CD4-positive, alpha-beta T cell treated with Interferon alpha-2 for 1 hour (primary cell): ENCODE results near the gene TAF5L.
A peak's percentile ranks its signal among the peaks of the same experiment; 100 is the strongest.
"Not testable (repeated sequence)": the region's sequence is repeated elsewhere in the genome, so short reads cannot be mapped to it uniquely, and the experiment has no call there.

Experiments
- DNase-seq, 2 donors: peaks; one replicate each; pipeline ENCODE4 v3.0.0-alpha.2; 2020 to 2022

The TAF5L gene

DNA sequence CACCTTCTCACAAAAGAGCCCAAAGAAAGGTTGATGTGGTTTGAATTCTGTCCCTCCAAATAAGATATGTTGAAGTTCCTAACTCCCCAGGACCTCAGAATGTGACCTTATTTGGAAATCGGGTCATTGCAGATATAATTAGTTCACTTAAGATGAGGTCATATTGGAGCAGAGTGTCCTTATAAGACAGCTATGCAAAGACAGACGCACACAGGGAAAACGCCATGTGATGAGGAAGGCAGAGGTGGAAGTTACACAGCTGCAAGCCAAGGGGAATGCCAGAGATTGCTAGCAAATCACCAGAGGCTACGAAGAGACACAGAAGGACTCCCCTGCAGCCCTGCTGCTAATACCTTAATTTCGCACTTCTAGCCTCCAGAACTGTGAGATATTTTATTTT is 62.2 kb downstream of the TAF5L start:
- DNase-seq: no peak

DNA sequence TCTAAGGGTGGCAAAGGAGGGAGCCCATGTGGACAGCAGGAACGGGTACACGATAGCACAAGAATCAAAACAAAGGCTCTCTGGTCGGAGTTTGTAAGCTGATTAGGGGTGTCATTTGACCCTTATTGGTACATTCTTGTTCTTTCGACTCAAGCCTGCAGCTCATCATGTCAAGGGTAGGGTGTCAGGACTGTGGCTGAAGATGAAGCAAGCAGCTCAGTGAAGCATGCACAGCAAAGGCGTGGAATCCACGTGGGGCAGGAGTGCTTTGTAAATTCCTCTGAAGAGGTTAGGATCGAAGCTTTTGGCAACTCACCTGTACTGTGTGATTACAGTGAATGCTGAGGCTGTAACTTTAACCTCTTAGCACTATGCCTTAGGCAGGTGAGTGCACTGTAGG is 62.7 kb downstream of the TAF5L start:
- no peak for DNase-seq

DNA sequence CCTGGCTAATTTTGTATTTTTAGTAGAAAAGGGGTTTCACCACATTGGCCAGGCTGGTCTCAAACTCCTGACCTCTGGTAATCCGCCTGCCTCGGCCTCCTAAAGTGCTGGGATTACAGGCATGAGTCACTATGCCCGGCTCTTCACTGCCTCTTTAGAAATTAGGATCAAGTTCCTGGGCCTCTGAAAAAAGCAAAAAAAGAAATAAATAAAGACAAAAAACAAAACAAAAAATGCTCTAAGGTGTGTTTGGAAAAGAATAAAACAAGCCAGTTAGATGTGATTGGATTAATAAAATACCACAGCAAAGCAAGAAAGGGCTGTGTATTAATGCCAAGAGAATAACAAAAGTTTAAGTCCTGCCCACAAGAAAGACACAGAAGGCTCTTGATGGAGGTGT is 63.2 kb downstream of the TAF5L start:
- no peak for DNase-seq

DNA sequence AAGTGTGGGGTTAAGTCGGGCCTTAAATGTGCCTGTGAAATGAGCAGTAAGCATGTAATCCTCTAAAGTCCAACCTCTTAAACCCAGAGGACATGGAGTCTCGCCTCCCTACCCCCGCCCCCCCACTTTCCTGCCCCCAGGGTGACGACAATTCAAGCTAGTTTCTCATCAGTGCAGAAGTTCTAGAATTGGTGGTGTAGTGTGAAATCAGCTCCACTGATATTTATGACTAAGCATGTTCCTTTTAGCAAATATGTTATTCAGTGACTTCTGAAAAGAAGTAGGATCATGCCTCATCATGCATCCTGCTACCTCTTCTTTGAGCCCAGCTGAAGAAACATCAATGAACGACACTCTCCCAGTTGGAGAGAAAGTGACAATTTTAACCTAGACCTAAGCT is 64.8 kb downstream of the TAF5L start:
- DNase-seq: no peak

DNA sequence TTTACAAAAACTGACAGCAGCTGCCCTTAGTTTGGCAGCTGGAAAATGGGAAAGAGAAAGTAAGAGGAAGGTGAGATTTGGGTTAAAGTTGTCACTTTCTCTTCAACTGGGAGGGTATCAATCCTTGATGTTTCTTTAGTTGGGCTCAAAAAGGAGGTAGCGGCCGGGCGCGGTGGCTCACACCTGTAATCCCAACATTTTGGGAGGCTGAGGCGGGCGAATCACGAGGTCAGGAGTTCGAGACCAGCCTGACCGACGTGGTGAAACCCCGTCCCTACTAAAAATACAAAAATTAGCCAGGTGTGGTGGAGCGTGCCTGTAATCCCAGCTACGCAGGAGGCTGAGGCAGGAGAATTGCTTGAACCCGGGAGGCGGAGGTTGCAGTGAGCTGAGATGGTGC is 65.8 kb downstream of the TAF5L start:
- DNase-seq: not testable (repeated sequence)

DNA sequence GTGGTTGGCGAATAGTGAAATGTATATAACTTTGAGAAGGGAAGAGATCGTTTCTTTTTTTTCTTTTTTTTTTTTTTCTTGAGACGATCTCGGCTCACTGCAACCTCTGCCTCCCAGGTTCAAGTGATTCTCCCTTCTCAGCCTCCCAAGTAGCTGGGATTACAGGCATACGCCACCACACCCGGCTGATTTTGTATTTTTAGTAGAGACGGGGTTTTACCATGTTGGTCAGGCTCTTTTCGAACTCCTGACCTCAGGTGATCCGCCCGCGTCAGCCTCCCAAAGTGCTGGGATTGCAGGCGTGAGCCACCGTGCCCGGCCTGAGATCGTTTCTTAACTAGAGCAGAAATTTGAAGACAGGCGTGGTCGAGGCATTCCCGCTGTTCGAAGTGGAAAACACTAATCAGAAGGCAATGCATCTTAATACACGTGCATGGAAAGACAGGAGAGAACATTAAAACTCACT is 66.6 kb downstream of the TAF5L start:
- not testable (repeated sequence) for DNase-seq

DNA sequence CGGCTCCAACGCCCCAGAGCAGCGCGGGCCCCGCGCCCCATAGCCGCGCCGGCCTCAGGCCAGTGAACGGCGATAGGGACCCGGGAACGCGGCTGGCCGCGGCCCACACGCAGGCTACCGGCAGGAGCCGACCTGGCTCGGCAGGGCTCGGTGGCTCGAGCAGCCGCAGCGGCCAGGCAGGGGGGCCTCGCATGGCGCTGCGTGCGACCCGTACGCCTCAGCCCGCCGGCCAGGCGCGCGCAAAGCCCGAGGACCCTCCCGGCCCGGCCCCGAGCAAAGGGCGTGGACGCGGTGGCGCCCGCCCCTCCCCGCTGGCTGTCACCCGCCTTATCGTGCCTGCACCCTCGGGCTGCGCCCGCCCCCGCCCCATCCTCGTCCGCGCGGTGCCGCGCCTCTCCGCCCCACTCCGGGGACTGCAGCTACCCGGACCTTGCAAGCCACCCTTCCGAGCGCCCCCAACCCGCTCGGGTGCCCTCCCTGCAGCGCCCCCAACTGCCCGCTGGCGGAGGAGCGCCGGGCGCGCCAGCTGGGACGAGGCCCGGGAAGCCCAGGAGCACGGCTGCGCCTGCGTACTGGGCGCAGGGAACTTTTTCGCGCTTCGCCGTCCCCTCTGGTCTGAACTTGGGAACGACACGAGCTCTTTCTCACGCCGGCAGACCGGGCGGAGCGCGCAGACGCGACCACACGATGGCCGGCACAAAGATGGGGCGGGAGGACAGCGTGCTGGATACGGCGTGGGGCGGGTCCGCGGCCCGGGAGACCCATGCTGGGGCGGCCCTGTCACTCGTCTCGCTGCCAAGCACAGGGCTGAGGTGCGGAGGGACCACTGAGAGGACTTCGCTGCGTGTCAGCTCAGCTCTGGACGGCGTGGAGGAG is 67.2 kb downstream of the TAF5L start, which contains the start of gene ABCB10:
Gene ABCB10, minus strand, starts transcription at position 248 of the 876 bp plus-strand sequence. Its CDS starts 55 bp downstream, at position 193.
- DNase-seq: peak; percentile 91 to 92

DNA sequence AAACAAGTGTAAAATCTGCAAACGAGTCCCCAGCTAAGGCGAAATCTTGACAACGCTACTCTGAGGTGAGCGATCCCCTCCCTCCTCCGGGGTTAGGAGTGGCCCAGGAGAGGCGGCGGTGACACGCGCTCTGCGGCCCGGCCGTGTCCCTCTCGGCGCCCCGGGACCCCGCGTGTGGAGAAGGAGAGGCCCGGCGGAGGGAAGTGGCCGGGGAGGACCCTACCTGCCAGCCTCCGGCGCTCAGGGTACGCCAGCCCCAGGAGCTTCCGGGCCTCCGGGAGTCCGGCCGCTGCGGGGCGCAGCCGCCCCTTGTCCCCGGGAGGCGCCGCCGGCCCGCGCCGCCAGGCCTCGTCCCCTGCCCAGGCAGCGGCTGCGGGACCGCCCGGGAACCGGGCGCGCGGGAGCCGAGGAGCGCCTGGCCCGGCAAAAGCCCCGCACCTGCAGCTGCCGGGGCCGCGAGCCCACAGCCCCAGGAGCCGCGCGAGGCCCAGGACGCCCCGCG is 68.0 kb downstream of the TAF5L start:
- peak; percentile 16 to 36 for DNase-seq

DNA sequence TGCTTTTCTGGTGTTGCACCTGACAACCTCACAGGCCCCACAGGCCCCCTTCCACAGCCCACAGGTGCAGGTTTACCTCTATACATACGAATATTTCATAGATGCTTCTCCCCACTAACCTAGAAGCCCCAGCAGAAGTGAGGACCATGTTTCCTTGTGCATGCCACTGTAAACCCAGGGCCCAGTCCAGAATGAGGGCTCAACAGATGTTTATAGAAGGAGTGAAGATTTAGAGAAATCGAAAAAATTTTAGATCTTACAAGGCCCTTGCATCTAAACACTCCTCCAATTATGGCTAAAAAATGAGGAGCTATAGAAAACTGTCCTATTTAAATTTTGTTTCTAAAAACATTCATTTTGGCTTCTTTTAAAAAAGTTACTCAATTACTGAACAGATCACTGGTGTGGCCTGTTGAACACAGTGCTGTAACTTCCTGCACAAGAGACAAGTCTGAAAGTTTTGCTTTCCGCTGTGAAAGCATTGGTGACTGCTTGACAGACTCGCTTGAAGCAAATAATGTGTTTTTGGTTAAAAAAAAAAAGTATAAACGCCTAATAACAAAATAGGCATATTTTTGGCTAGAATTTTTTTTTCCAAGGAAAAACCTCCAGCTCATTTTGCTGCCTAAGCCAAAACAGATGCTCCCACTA is 68.6 kb downstream of the TAF5L start:
- DNase-seq: peak in 1 of 2 donors; percentile 33

DNA sequence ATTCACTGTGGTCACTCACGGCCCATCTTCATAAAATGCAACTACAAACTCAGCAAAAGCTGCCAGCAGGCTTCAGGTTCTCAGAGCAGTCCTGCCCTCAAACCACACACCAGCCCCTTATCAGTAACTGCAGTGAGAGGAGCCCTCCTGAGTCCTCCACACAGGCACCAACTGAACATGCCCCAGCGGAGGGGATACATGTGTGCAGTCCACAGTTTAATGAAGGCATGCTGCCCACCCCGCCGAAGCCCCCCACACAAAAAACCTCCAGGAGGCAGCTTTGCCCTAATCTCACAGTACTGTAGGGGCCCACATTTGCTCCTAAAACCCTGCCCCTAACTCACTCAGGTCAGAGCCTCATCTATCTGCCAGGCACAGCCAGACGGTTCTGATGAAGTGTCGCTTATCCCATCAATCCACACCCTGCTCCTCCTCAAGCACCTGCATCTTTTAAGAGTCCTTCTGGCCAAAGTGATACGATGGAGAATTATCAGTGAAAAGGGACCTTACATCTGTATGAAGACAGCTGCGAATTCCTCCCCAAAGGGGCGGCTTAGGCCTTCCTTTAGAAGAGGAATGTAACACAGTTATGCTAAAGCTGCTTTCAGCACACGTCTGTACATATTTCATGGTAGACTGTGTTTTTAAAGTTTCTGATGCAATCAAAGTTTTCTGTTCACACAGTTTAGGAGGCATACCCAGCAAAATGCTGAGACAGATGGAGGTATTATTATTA is 70.9 kb downstream of the TAF5L start:
- DNase-seq: no peak

DNA sequence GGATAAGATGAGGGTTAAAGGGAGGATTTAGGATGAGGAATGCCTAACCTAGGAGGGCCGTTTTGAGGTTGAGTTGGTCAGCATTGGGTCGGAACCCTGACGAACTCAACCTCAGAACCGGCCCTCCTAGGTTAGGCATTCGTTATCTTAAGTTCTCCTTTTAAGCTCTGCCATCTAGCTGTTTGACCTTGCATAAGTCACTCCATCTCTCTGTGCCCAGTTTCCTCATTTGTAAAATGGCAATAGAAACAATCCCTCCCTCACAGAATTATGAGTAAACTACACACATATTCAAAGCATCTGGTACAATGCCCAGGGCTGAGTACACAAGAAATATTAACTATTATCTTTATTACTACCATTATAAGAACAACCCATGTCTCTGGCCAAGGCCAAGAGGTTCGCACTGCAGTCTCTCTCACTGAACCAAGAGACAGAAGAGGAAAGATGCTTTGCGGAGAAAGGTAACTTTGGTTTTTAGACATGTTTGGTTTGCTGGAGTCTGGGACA is 72.2 kb downstream of the TAF5L start:
- DNase-seq: no peak

DNA sequence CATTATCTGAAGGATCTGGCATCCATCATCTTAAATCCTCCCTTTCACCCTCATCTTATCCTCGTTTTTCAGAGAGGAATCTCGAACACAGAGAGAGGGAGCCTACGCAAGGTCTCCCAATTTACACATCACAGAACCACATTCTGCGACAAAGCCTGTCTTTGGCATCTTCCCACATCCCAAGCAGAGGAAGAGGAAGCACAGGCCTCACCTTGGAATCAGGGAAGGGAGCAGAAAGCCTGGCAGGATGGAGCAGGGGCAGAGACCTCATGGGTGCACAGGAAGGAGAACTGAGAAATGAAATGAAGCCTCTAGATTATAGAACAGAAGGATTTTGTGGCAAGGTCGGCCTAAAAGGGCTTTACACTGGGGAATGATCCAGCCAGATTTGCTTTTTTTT is 73.2 kb downstream of the TAF5L start:
- DNase-seq: no peak

DNA sequence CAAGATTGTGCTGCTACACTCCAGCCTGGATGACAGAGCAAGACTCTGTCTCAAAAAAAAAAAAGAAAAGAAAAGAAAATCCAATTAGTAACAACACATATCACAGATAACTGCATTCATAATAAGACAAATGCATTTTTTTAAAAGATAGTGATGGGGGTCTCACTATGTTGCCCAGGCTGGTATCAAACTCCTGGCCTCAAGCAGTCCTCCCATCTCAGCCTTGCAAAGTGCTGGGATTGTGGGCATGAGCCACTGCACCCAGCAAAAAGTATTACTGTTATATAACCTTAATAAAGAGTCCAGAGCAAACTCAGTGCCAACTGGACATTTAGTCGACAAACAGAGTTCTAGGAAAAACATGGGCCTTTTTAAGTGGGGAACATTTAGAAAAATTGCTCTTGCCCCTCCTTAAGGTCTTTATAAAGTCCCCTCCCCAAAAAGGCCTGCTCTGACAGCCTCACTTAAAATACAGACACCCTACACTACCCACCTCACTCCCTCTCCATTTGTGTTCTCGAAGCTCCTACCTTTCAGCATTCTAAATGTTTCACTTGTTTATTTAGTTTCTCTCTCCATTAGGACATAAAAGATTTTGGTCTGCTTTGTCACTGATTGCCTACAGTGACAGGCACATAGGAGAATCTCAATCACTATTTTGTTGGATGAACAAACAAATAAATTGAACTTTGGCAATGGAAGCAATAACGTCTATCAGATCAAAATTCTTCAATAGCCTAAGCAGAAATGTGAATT is 74.9 kb downstream of the TAF5L start:
- DNase-seq: no peak

DNA sequence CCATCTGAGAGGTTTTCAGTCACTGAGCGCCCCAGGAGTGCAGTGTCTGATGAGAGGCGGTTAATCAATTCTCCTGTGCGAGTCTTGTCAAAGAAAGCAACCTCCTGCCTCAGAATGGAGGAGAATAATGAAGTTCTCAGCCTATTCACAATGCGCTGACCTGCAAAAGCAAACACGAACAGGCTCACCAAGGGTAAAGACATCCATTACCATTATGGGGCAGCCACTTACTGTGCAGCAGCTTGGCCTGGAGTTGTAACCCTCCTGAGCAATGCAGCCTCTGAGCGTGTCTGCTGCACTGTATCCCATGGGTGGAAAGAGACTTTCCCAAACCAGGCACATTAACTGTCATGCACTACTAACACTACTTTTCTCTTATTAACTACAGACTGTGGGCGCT is 78.4 kb downstream of the TAF5L start:
- DNase-seq: no peak

DNA sequence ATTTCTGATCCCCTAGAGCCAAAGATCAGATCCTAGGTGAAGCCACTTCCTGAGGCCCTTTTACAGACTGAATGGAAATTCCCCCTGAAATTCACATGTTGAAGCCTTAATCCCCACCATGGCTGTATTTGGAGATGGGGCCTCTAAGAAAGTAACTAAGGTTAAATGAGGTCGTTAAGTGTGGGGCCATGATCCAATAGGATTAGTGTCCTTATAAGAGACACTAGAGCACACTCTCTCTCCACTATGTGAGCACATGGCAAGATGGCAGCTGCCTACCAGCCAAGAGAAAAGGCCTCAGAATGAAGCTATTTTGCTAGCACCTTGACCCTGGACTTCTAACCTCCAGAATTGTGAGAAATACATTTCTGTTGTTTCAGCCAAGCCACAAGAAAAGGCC is 81.3 kb downstream of the TAF5L start:
- DNase-seq: no peak
